Nephron (organoid): ENCODE measurements around the gene TOMM5.
"Not testable (repeated sequence)": the region's sequence is repeated elsewhere in the genome, so short reads cannot be mapped to it uniquely, and the experiment has no call there.

ENCODE experiments used
- H3K27ac Mint-ChIP-seq, 3 experiments: 2 replicates each; pipeline ENCODE4 v1.8.0; 2020; ENCODE audit warnings: mixed read lengths in 3 of 3, mild to moderate bottlenecking in 2 of 3, moderate library complexity in 1 of 3
- H3K27me3 Mint-ChIP-seq: 2 replicates; pipeline ENCODE4 v1.8.0; 2021; ENCODE audit warnings: low read depth, mild to moderate bottlenecking, moderate library complexity, mixed read lengths
- H3K36me3 Mint-ChIP-seq: 2 replicates; pipeline ENCODE4 v1.8.0; 2020; ENCODE audit warnings: low read depth, mixed read lengths
- H3K4me1 Mint-ChIP-seq: 2 replicates; pipeline ENCODE4 v1.8.0; 2020; ENCODE audit warnings: mixed read lengths
- H3K4me3 Mint-ChIP-seq, 3 experiments: 2 replicates each; pipeline ENCODE4 v1.8.0; 2020; ENCODE audit warnings: mild to moderate bottlenecking in 3 of 3, mixed read lengths in 3 of 3, moderate library complexity in 2 of 3
- H3K9me3 Mint-ChIP-seq: 2 replicates; pipeline ENCODE4 v1.8.0; 2020; ENCODE audit warnings: mixed read lengths
- CTCF ChIP-seq, 3 experiments: fragments of 200-600 bp; sonication (generic); IDR thresholded peaks; one replicate each; pipeline ENCODE4 v1.5.0; 2021; ENCODE audit warnings: antibody characterized with exemption in 3 of 3; ENCODE audit not compliant: unreplicated experiment in 3 of 3

Gene TOMM5

GRCh38 chr9:37611014-37611413 lies 18.6 kb upstream of the TOMM5 start:
- H3K36me3 Mint-ChIP-seq: no peaks in the 10 kb centered on the region
- H3K4me3 Mint-ChIP-seq: no peak overlapping the region
- TF ChIP-seq CTCF (IDR thresholded peaks at IDR 0.05; ENCODE audit: unreplicated experiment in 3 of 3): no peak

GRCh38 chr9:37609735-37610397 lies 17.5 kb upstream of the TOMM5 start:
- H3K36me3 Mint-ChIP-seq: no peaks in the 10 kb centered on the region
- H3K4me3 Mint-ChIP-seq: no peak overlapping the region
- no peak overlapping the region for H3K27ac Mint-ChIP-seq
- H3K9me3 Mint-ChIP-seq: no peaks in the 10 kb centered on the region
- no peaks in the 10 kb centered on the region for H3K4me1 Mint-ChIP-seq
- H3K27me3 Mint-ChIP-seq: peaks cover 12% of the 10 kb centered on the region
- no peak for TF ChIP-seq CTCF (IDR thresholded peaks at IDR 0.05; ENCODE audit: unreplicated experiment in 3 of 3)

More at GRCh38 chr9:37611014-37611413, 18.6 kb upstream of the TOMM5 start:
- Mint-ChIP-seq H3K27me3 (peaks cover 10% of the 10 kb centered on the region), H3K4me1 (no peaks in the 10 kb centered on the region), H3K9me3 (no peaks in the 10 kb centered on the region), H3K27ac (no peak overlapping the region)

GRCh38 chr9:37608250-37608649 lies 15.9 kb upstream of the TOMM5 start:
- TF ChIP-seq CTCF (IDR thresholded peaks at IDR 0.05; ENCODE audit: unreplicated experiment in 3 of 3): no peak
- no peaks in the 10 kb centered on the region for H3K36me3 Mint-ChIP-seq
- no peak overlapping the region for H3K4me3 Mint-ChIP-seq
- H3K27me3 Mint-ChIP-seq: peaks cover 12% of the 10 kb centered on the region
- H3K27ac Mint-ChIP-seq: no peak overlapping the region
- H3K4me1 Mint-ChIP-seq: no peaks in the 10 kb centered on the region
- no peaks in the 10 kb centered on the region for H3K9me3 Mint-ChIP-seq

GRCh38 chr9:37604296-37604695 lies 11.9 kb upstream of the TOMM5 start:
- Mint-ChIP-seq H3K27ac (no peak overlapping the region), H3K4me3 (no peak overlapping the region), H3K36me3 (no peaks in the 10 kb centered on the region), H3K27me3 (peaks cover 18% of the 10 kb centered on the region), H3K9me3 (no peaks in the 10 kb centered on the region), H3K4me1 (no peaks in the 10 kb centered on the region)
- TF ChIP-seq CTCF (IDR thresholded peaks at IDR 0.05; ENCODE audit: unreplicated experiment in 3 of 3): no peak

GRCh38 chr9:37602817-37603216 lies 10.4 kb upstream of the TOMM5 start:
- H3K27ac Mint-ChIP-seq: no peak overlapping the region
- no peaks in the 10 kb centered on the region for H3K4me1 Mint-ChIP-seq
- peaks cover 17% of the 10 kb centered on the region for H3K27me3 Mint-ChIP-seq

GRCh38 chr9:37602061-37602460 lies 9.7 kb upstream of the TOMM5 start:
- not testable (repeated sequence) for H3K9me3 Mint-ChIP-seq, H3K4me3 Mint-ChIP-seq, H3K36me3 Mint-ChIP-seq, H3K4me1 Mint-ChIP-seq, H3K27ac Mint-ChIP-seq
- peaks cover 17% of the 10 kb centered on the region for H3K27me3 Mint-ChIP-seq

More at GRCh38 chr9:37602817-37603216, 10.4 kb upstream of the TOMM5 start:
- H3K4me3 Mint-ChIP-seq: no peak overlapping the region
- TF ChIP-seq CTCF (IDR thresholded peaks at IDR 0.05; ENCODE audit: unreplicated experiment in 3 of 3): no peak
- no peaks in the 10 kb centered on the region for H3K36me3 Mint-ChIP-seq
- H3K9me3 Mint-ChIP-seq: no peaks in the 10 kb centered on the region
